ENCODE results near the gene ADRA2B.

DNA sequence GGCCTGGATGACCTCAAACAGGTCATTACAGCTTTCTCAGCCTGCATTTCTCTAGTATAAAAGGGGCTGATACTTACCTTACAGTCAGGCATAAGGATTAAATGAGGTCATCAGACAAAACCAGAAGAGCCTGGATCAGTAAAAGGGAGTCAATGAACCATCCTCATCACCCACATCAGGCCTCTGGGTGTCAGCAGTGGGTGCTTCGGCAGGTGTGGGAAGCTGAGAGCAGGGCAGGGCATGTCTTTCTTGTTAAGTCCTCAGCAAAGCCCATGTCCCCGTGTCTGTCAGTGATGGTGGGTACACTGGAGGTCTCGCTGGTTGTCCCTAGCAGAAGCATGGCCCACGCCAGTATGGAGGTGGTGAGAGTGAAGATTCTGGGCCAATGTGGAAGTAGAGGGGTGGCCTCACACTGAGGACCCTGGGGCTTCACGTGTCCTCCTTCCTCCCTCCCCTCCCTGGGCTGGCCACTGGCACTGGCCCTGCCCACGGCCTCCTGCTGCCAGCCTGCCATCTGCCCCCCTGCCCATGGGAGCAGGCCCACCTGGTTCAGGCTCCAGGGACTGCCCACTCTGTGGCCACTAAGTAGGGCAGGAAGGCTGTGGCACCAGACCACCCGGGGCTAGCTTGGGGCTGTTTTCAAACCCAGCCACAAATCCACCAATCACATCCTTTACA, 4.4 kb downstream of the ADRA2B start:
- TF ChIP-seq, protein P1, sequence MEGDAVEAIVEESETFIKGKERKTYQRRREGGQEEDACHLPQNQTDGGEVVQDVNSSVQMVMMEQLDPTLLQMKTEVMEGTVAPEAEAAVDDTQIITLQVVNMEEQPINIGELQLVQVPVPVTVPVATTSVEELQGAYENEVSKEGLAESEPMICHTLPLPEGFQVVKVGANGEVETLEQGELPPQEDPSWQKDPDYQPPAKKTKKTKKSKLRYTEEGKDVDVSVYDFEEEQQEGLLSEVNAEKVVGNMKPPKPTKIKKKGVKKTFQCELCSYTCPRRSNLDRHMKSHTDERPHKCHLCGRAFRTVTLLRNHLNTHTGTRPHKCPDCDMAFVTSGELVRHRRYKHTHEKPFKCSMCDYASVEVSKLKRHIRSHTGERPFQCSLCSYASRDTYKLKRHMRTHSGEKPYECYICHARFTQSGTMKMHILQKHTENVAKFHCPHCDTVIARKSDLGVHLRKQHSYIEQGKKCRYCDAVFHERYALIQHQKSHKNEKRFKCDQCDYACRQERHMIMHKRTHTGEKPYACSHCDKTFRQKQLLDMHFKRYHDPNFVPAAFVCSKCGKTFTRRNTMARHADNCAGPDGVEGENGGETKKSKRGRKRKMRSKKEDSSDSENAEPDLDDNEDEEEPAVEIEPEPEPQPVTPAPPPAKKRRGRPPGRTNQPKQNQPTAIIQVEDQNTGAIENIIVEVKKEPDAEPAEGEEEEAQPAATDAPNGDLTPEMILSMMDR (IDR thresholded peaks at IDR 0.05): no peak
- TF ChIP-seq POLR2A (IDR thresholded peaks at IDR 0.05; ENCODE audit: low read depth) (no peak), POLR2AphosphoS5 (IDR thresholded peaks at IDR 0.05) (no peak)

Measured in esophagus muscularis mucosa (tissue), 3 donors.